Daoy (cell line): ENCODE data around the gene C1orf210. TPM values are rescaled to one million over a fixed set of nuclear protein-coding genes. Genes with fewer than 3 reads are reported as not detected.

Experiments
- DNase-seq: peaks from one replicate; pipeline ENCODE4 v3.0.0-alpha.2; 2015; ENCODE audit warnings: low read depth
- total RNA-seq: library from RNA; depleted of rRNA; stranded (reverse); fragments of >200 nt; shearing (Covaris generic); gene quantifications from 2 replicates; pipeline ENCODE4 v1.2.3, GENCODE V29; 2014; rRNA removed

The C1orf210 gene
- total RNA-seq, 1 experiment from 2014 or later = not detected

GRCh38 chr1:43250351-43250761, 35.0 kb downstream of the C1orf210 start:
- no peak for DNase-seq

DNA sequence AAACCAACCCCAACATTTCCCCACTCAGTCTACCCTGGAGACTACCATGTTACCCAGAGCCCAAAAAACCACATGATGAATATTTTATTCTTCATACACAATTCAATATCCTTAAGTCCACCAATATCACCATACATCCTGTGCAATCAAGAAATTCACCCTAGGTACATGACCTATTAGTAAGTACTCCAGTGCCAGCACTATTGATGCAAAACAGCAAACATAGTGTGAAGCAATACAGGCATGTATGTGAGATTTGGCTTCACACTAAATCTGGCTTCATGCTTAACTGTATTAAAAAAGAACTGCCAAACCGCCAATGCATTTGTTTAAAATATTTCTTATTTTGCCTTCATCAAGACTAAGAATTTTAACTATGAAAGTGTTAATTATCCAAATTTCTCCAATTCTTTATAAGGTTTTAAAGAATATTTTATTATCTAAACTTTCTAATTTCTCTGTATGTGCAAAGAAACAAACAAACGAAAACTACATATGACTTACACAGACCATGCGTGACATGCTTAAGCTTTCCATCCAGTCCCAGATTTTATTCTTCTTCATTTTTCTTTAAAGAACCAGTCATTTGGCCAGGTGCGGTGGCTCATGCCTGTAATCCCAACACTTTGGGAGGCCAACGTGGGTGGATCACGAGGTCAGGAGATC, 38.0 kb downstream of the C1orf210 start:
- DNase-seq = no peak

- no peak for DNase-seq
Observed at GRCh38 chr1:43246466-43247213, 38.7 kb downstream of the C1orf210 start.

GRCh38 chr1:43243299-43243698, 42.1 kb downstream of the C1orf210 start:
- DNase-seq = no peak

DNA sequence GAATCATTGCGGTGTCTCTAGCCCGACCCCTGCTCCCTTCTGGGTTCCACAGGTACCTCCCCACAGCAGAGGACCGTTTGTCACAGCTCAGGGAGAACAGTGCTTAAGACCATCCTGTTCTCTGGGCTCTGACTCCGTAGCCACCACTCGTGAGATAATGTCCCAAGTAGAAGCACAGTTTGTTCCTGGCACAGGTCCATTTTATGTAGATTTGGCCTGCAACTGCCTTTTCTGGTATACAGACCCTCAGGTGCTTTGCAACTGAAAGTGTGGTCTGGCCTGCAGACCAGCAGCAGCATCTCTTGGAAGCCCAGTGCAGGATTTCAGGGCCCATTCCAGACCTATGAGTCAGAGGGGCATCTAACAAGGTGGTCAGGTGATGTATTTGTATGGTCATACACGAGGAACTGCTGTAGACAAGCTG, 44.0 kb downstream of the C1orf210 start:
- DNase-seq = peak; percentile 47

DNA sequence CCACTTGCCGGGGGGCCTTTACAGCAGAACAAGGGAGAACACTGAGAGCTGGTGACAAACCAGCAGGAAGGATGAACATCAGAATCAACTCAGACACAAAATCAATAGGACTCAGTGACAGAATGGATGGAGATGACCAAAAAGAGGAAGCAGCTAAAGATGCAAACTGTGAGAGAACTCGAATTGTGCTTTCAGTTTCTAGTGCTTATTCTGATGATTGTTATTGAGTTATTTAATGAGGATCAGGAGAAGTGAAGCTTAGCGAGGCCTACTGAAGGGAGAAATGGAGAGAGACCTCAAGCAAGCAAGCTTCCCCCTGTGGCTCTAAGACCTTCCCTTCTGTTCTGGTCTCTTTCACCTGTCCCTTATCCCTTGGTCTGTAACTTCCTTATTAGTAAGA, 45.9 kb downstream of the C1orf210 start:
- DNase-seq = no peak

- DNase-seq = no peak
Observed at GRCh38 chr1:43238991-43239469, 46.4 kb downstream of the C1orf210 start.

DNA sequence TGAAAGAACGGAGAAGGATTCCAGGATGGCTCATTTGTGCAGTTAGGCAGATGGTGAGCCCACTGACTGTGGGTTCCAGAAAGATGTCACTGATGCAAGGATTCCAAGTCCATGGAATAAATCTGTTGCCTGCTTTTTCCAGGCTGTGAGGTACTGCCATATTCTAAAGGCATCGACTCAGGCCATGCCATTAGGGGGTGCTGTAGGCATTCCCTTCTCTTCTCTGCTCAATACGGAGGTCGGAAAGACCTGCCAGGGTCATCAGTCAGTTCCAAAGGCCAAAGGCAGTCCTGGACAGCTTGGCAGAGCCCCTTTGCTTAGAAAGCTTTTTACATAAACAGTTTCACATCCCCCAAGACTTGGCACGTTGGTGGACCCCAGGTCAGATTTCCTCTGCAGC, 47.3 kb downstream of the C1orf210 start:
- DNase-seq = peak; percentile 69

GRCh38 chr1:43237121-43237520, 48.3 kb downstream of the C1orf210 start:
- DNase-seq = no peak

DNA sequence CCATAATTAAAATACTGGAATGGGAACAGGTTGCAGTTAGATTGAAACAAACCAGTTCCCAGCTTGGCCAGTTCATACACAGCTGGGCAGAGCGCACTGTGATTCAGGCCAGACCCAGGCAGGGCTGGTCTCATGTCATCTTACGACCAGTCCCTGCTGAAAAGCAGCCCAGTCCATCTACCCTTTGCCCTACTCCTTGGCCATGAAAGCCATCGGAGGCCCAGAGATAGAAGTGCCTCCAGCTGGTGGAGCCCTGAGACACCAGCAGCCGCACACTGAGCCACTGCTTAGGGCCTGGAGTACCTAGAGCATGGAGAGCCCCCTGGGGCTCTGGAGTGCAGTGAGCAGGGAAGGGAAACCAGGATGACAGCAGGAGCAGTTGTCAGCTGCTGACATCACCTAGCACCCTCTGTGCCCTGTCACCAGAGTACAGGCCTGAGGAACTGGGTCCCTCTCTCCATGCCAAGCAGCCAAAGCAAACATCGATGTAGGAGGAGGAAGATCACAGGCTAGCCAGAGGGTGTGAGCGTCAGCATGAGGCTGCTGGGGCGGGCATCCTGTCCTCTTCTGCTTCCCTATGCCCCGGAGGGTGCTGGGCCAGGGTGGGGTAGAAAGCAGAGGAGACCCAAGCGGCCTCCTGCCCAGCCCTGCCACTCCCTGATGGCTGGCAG, 49.8 kb downstream of the C1orf210 start:
- no peak for DNase-seq

- no peak for DNase-seq
Observed at GRCh38 chr1:43235040-43235439, 50.3 kb downstream of the C1orf210 start.

GRCh38 chr1:43234267-43234666, 51.1 kb downstream of the C1orf210 start:
- no peak for DNase-seq

GRCh38 chr1:43233631-43234030, 51.8 kb downstream of the C1orf210 start:
- no peak for DNase-seq

DNA sequence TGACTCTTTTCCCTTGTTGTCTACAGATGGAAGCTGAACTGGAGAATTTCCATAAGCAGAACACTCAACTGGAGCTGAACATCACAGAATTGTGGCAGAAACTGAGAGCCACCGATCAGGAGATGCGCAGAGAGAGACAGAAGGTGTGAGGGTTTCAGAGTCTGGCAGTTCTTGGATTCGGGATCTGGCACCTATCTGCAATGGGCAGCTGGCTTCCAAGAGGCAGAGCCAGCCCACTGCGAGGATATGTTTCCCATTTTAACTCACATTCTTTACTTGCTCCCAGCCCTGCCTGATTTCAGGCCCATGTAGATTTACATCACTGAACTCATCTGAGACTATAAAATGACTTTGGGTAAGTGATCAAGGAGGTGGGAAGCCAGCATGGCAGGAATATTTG, 52.9 kb downstream of the C1orf210 start:
- no peak for DNase-seq

DNA sequence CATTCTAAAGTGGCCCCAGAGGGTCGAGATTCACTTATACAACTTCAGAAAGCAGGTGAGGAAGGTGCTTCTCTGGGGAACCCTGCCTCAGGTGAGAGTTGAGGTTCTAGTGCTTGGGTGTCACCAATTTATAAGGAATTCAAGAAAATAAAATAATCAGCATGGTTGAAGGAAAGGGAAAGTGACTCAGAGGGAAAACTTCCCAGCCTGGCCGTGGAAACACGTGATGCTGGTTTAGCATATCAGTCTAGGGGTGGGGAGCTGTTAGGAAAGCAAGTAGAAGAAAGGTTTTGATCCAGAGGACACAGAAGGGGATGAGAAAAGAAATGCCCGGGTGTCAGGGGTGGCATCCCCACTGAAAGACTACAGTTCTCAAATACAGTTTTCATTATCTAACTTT, 53.3 kb downstream of the C1orf210 start:
- peak; percentile 77 for DNase-seq

Other genes starting within 250 kb of the C1orf210 start
- 464 and 610 TPM in 2 replicates for gene EBNA1BP2, start 113.3 kb downstream of the C1orf210 start, total RNA-seq
- gene CFAP57, start 113.3 kb downstream of the C1orf210 start, total RNA-seq = 0.51 TPM in 1 of 2 replicates, not detected in the other
- not detected in 2 replicates for gene TMEM125, start 15.6 kb downstream of the C1orf210 start, total RNA-seq
- 37.1 and 50.3 TPM in 2 replicates for gene TIE1, start 15.4 kb upstream of the C1orf210 start, total RNA-seq
- 0.06 and 0.11 TPM in 2 replicates for gene MPL, start 52.2 kb upstream of the C1orf210 start, total RNA-seq
- gene CDC20, start 73.4 kb upstream of the C1orf210 start, total RNA-seq = 331 and 356 TPM in 2 replicates
- gene ELOVL1, start 82.4 kb upstream of the C1orf210 start, total RNA-seq = 42.6 and 59.0 TPM in 2 replicates
- 95.8 and 101 TPM in 2 replicates for gene MED8, start 104.2 kb upstream of the C1orf210 start, total RNA-seq
- 10.6 and 16.7 TPM in 2 replicates for gene SZT2, start 104.3 kb upstream of the C1orf210 start, total RNA-seq
- 30.3 and 38.7 TPM in 2 replicates for gene HYI, start 168.3 kb upstream of the C1orf210 start, total RNA-seq
- gene PTPRF, start 245.3 kb upstream of the C1orf210 start, total RNA-seq = 21.4 and 29.4 TPM in 2 replicates